Calu3 (cell line): ENCODE results near the gene KCTD13. TPM values are rescaled to one million over a fixed set of nuclear protein-coding genes. Genes with fewer than 3 reads are reported as not detected.

Experiments used
- BruUV-seq: library from RNA; stranded (reverse); fragments of 400-500 nt; replicated peaks from 2 replicates; lab custom pipeline; 2021; lab: Mats Ljungman, UMichigan
- CTCF ChIA-PET: fragments of 300-600 bp; sonication (Branson Sonifier 250); formaldehyde crosslinking; loops from one replicate; lab custom pipeline; 2022; ENCODE audit warnings: antibody characterized with exemption; lab: Charles Lee
- DNase-seq: peaks from one replicate; pipeline ENCODE4 v3.0.0; 2022
- H3K27ac Mint-ChIP-seq: one replicate; pipeline ENCODE4 v1.8.0; 2022; ENCODE audit warnings: mixed read lengths; ENCODE audit not compliant: unreplicated experiment
- H3K27me3 Mint-ChIP-seq: one replicate; pipeline ENCODE4 v1.8.0; 2022; ENCODE audit warnings: mixed read lengths; ENCODE audit not compliant: unreplicated experiment
- H3K36me3 Mint-ChIP-seq: one replicate; pipeline ENCODE4 v1.8.0; 2022; ENCODE audit warnings: mild to moderate bottlenecking, moderate library complexity, mixed read lengths; ENCODE audit not compliant: insufficient read depth, unreplicated experiment
- H3K4me1 Mint-ChIP-seq: one replicate; pipeline ENCODE4 v1.8.0; 2022; ENCODE audit warnings: mild to moderate bottlenecking, low read depth, mixed read lengths; ENCODE audit not compliant: unreplicated experiment
- H3K4me3 Mint-ChIP-seq: one replicate; pipeline ENCODE4 v1.8.0; 2022; ENCODE audit warnings: mild to moderate bottlenecking, low read depth, moderate library complexity, mixed read lengths; ENCODE audit not compliant: unreplicated experiment
- H3K9me3 Mint-ChIP-seq: one replicate; pipeline ENCODE4 v1.8.0; 2022; ENCODE audit warnings: low read depth, mixed read lengths; ENCODE audit not compliant: unreplicated experiment
- CTCF ChIP-seq: fragments of 200-600 bp; IDR thresholded peaks from one replicate; pipeline ENCODE4 v1.8.0; 2022; ENCODE audit warnings: antibody characterized with exemption; ENCODE audit not compliant: unreplicated experiment
- intact Hi-C: fragments of 100-400 bp; cut with micrococcal nuclease; formaldehyde crosslinking; loops from one replicate; pipeline ENCODE4 v1.10.0; 2022; ENCODE audit not compliant: unreplicated experiment
- total RNA-seq: library from RNA; stranded (reverse); gene quantifications from 2 replicates; pipeline ENCODE4 v1.2.3, GENCODE V29; 2022

KCTD13 gene
- total RNA-seq, 1 experiment from 2014 or later, result 55.8 TPM

GRCh38 chr16:29857133-29857760 is 68.8 kb downstream of the KCTD13 start:
- Mint-ChIP-seq H3K9me3 (no peaks in the 10 kb centered on the region), H3K36me3 (peaks cover 22% of the 10 kb centered on the region), H3K27ac (no peak overlapping the region), H3K27me3 (no peaks in the 10 kb centered on the region), H3K4me1 (peaks cover 7% of the 10 kb centered on the region), H3K4me3 (no peak overlapping the region)
- BruUV-seq, result no TSS peak
- CTCF ChIA-PET, result interaction anchor here (0.6 to 1.1 kb wide), 2 partner anchors 9 to 76 kb away, joined by 3 to 4 read pairs; no protein-coding TSS in a partner anchor
- TF ChIP-seq CTCF, result no peak
- no peak for DNase-seq
- intact Hi-C loops, result no loop called here

Other genes starting within 250 kb of the KCTD13 start
- gene QPRT, start 247.0 kb downstream of the KCTD13 start, total RNA-seq, result 4.6 and 7.5 TPM in 2 replicates
- gene C16orf54, start 180.2 kb downstream of the KCTD13 start, total RNA-seq, result not detected in 2 replicates
- gene ZG16, start 148.0 kb downstream of the KCTD13 start, total RNA-seq, result not detected in 2 replicates
- gene KIF22, start 135.5 kb downstream of the KCTD13 start, total RNA-seq, result 130 and 134 TPM in 2 replicates
- gene MAZ, start 119.7 kb downstream of the KCTD13 start, total RNA-seq, result 230 and 257 TPM in 2 replicates
- gene PRRT2, start 114.0 kb downstream of the KCTD13 start, total RNA-seq, result 0.78 and 1.8 TPM in 2 replicates
- gene PAGR1, start 110.1 kb downstream of the KCTD13 start, total RNA-seq, result 30.4 and 32.0 TPM in 2 replicates
- 164 and 215 TPM in 2 replicates for gene MVP, start 105.8 kb downstream of the KCTD13 start, total RNA-seq
- gene CDIPT, start 63.0 kb downstream of the KCTD13 start, total RNA-seq, result 62.7 and 64.1 TPM in 2 replicates
- gene SEZ6L2, start 26.7 kb downstream of the KCTD13 start, total RNA-seq, result 68.9 and 92.1 TPM in 2 replicates
- gene ASPHD1, start 25.7 kb downstream of the KCTD13 start, total RNA-seq, result 54.1 and 64.1 TPM in 2 replicates
- 91.1 and 92.1 TPM in 2 replicates for gene TMEM219, start 35.9 kb upstream of the KCTD13 start, total RNA-seq
- 75.9 and 76.2 TPM in 2 replicates for gene TAOK2, start 47.6 kb upstream of the KCTD13 start, total RNA-seq
- 26.3 and 28.5 TPM in 2 replicates for gene HIRIP3, start 69.4 kb upstream of the KCTD13 start, total RNA-seq
- gene INO80E, start 70.0 kb upstream of the KCTD13 start, total RNA-seq, result 107 TPM in 2 replicates
- gene DOC2A, start 84.8 kb upstream of the KCTD13 start, total RNA-seq, result 18.0 and 19.9 TPM in 2 replicates
- not detected in 2 replicates for gene C16orf92, start 97.0 kb upstream of the KCTD13 start, total RNA-seq
- gene TLCD3B, start 105.0 kb upstream of the KCTD13 start, total RNA-seq, result 0.90 and 1.5 TPM in 2 replicates
- 1,549 and 1,562 TPM in 2 replicates for gene ALDOA, start 139.5 kb upstream of the KCTD13 start, total RNA-seq
- gene PPP4C, start 149.8 kb upstream of the KCTD13 start, total RNA-seq, result 184 and 187 TPM in 2 replicates
- 3.6 and 4.7 TPM in 2 replicates for gene TBX6, start 165.7 kb upstream of the KCTD13 start, total RNA-seq
- 21.1 and 28.0 TPM in 2 replicates for gene YPEL3, start 170.0 kb upstream of the KCTD13 start, total RNA-seq
- gene GDPD3, start 187.3 kb upstream of the KCTD13 start, total RNA-seq, result 7.8 and 9.4 TPM in 2 replicates
- 69.9 and 82.1 TPM in 2 replicates for gene MAPK3, start 197.0 kb upstream of the KCTD13 start, total RNA-seq